Astrocyte of the spinal cord (primary cell): ENCODE results near the gene MYO7B.

Experiments used
- DNase-seq: peaks from one replicate; pipeline ENCODE4 v3.0.0; 2011; ENCODE audit warnings: low read depth, low spot score
- H3K4me3 ChIP-seq: 2 replicates; pipeline ENCODE4 v1.5.1; 2011; ENCODE audit warnings: low read depth, mild to moderate bottlenecking, low read length, moderate library complexity
- CTCF ChIP-seq: IDR thresholded peaks from 2 replicates; pipeline ENCODE4 v1.5.1; 2012; ENCODE audit warnings: low read depth, mild to moderate bottlenecking, low read length, inconsistent platforms
- in situ Hi-C: cut with HindIII; loops from 2 replicates; pipeline ENCODE4 v1.10.0; 2017; ENCODE audit warnings: low sequenced_read_pairs

MYO7B gene

DNA sequence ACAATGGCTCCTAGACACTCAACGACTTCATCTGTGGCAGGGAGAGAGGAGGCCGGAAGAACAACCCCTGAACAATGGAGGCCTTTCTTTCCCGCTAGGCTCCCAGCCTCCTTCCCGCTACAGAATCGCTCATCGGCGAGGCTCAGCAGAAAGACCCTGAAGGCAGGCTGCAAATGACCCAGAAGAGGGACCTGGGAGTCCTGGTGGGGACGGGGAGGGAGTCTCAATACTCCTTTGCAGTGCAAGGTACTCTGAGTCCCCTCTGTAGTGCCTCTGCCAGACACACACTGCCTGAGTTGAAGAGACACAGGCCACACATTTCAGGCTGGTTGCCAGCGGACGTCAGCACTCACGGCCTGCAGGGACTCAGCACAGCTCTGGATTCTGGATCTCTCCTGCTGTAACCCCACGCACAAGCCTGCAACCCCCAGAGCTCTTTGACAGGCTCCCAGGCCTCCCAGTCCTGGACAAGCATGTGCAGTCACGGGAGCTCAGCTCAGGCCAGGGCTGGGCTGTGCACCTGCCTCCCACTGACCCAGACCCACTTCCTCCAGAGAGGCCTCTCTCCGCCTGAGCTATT is 116.6 kb downstream of the MYO7B start:
- DNase-seq, result no peak
- TF ChIP-seq CTCF, result no peak
- H3K4me3 ChIP-seq, result no peak overlapping the region
- in situ Hi-C loops, result no loop called here

DNA sequence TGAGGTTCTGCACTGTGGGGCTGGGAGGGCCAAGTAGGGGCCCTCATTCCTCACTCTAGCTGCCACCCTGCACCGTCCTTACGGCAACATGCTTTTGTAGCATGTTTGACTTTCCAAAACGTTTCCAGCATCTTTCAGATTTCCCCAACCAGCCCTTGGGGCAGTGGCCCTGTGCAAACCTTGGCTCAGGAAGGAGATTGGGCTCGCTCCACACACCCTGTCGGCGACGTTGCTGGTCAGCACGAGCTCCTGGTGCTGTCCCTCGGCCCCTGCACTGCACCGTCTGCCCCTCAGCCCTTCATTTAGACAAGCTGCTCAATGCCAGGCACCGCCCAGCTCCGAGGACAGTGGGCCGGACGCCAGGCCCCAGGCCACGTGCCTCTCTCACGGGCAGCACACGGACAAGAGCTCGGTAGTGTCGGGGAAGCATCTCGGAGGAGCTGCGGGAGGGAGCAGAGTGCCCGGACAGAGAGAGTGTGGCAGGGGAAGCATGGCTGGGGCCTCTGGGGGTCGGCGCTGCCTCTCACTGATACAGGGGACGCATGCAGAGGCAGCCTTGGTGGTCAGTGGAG is 117.4 kb downstream of the MYO7B start:
- H3K4me3 ChIP-seq, result no peak overlapping the region
- no peak for TF ChIP-seq CTCF
- no peak for DNase-seq
- in situ Hi-C loops, result no loop called here

DNA sequence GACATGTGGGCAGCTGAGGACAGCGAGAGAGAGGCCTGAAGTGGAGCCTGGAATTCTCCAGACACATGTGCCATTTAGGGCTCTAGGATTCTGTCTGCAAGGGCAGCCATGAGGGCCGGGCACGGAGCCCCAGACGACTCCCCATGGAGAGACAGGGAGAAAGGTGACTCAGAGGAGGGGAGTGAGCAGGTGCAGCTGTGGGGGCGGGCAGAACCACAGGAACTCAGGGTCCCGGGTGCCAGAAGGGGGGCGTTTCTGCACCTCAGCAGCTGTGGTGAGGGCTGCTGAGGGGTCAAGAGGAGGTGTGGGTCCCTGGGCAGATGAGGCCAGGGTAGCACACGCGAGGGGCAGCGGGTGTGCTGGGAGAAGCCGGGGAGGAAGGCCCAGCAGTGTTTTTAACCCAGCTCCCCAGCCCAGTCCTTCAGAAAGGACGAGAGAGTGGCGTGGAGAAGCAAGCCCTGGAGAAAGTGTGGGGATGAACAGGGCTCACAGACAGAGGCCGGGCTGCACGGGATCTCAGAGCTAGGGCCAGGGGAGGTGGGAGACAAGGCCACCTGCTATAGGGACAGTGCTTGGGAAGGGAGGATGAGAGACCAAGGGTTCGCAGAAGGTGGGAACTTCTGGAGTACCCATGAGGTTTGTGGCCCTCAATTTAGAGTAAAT is 118.1 kb downstream of the MYO7B start:
- DNase-seq, result no peak
- no peak overlapping the region for H3K4me3 ChIP-seq
- in situ Hi-C loops, result no loop called here
- TF ChIP-seq CTCF, result no peak

- DNase-seq, result no peak
- in situ Hi-C loops, result no loop called here
- no peak overlapping the region for H3K4me3 ChIP-seq
- TF ChIP-seq CTCF, result no peak
Measured at GRCh38 chr2:127654084-127654837, 118.8 kb downstream of the MYO7B start.

GRCh38 chr2:127654838-127655175 is 119.3 kb downstream of the MYO7B start:
- H3K4me3 ChIP-seq, result no peak overlapping the region
- in situ Hi-C loops, result no loop called here
- TF ChIP-seq CTCF, result no peak
- DNase-seq, result no peak

- in situ Hi-C loops, result no loop called here
- no peak overlapping the region for H3K4me3 ChIP-seq
- DNase-seq, result no peak
- TF ChIP-seq CTCF, result no peak
Measured at GRCh38 chr2:127655209-127656073, 120.0 kb downstream of the MYO7B start.
